SU-DHL-6 (cell line): ENCODE measurements around the gene NOVA1.

ENCODE experiments used
- H2AFZ ChIP-seq: fragments of 200-600 bp; sonication (generic); 2 replicates; pipeline ENCODE4 v1.6.1; 2014; ENCODE audit warnings: low read depth, mild to moderate bottlenecking, moderate library complexity, mixed read lengths, antibody characterized with exemption, low read length; ENCODE audit not compliant: severe bottlenecking
- H3F3A ChIP-seq: fragments of 200-600 bp; shearing (Covaris generic); 2 replicates; pipeline ENCODE4 v1.6.0; 2016; ENCODE audit warnings: antibody characterized with exemption, mild to moderate bottlenecking; ENCODE audit not compliant: insufficient read depth
- H3K27ac ChIP-seq: fragments of 200-600 bp; sonication (generic); 2 replicates; pipeline ENCODE4 v1.5.1; 2016; ENCODE audit warnings: low read depth, mild to moderate bottlenecking, low read length, moderate library complexity, mixed read lengths
- H3K27me3 ChIP-seq: fragments of 200-600 bp; sonication (generic), shearing (Covaris generic); 2 replicates; pipeline ENCODE4 v1.6.0; 2014; ENCODE audit warnings: mild to moderate bottlenecking, low read length
- H3K36me3 ChIP-seq: fragments of 200-600 bp; sonication (generic); 2 replicates; pipeline ENCODE4 v1.6.1; 2014; ENCODE audit warnings: mild to moderate bottlenecking, low read length, mixed read lengths
- H3K4me2 ChIP-seq: fragments of 300-600, 200-600 bp; shearing (Covaris generic), sonication (generic); 2 replicates; pipeline ENCODE4 v1.6.0; 2014; ENCODE audit warnings: low read length, low read depth, mild to moderate bottlenecking; ENCODE audit not compliant: poor library complexity, severe bottlenecking
- H3K4me3 ChIP-seq: fragments of 200-600 bp; sonication (generic); 2 replicates; pipeline ENCODE4 v1.5.1; 2014; ENCODE audit warnings: antibody characterized with exemption, low read length, mild to moderate bottlenecking, mixed read lengths; ENCODE audit not compliant: insufficient read depth, poor library complexity, severe bottlenecking
- H3K79me2 ChIP-seq: fragments of 200-600 bp; sonication (generic); 2 replicates; pipeline ENCODE4 v1.6.1; 2014; ENCODE audit warnings: mild to moderate bottlenecking, low read length, moderate library complexity; ENCODE audit not compliant: insufficient read depth
- H3K9ac ChIP-seq: fragments of 200-600 bp; sonication (generic); 2 replicates; pipeline ENCODE4 v1.7.0; 2014; ENCODE audit warnings: mild to moderate bottlenecking, low read length
- H3K9me2 ChIP-seq: fragments of 200-600 bp; sonication (generic); replicated peaks from 2 replicates; pipeline ENCODE4 v1.6.1; 2014; ENCODE audit warnings: low read length; ENCODE audit not compliant: insufficient read depth
- H3K9me3 ChIP-seq: fragments of 200-600 bp; sonication (generic); 2 replicates; pipeline ENCODE4 v1.6.1; 2014; ENCODE audit warnings: low read length, mixed read lengths; ENCODE audit not compliant: insufficient read depth
- H4K20me1 ChIP-seq: fragments of 200-600 bp; sonication (generic); 2 replicates; pipeline ENCODE4 v1.6.1; 2014; ENCODE audit warnings: low read depth, mild to moderate bottlenecking, antibody characterized with exemption, low read length, moderate library complexity, mixed read lengths
- EZH2phosphoT487 ChIP-seq: fragments of 200-600 bp; sonication (generic), shearing (Covaris generic); conservative IDR thresholded peaks from 2 replicates; pipeline ENCODE4 v1.6.1; 2018; ENCODE audit warnings: mild to moderate bottlenecking, antibody characterized with exemption, low read length, moderate library complexity, mixed read lengths
- TF ChIP-seq, protein P1 (sequence below): fragments of 200-600 bp; sonication (generic); IDR thresholded peaks from one replicate; pipeline ENCODE4 v1.5.1; 2017; ENCODE audit warnings: antibody characterized with exemption, mild to moderate bottlenecking, low read length, moderate library complexity; ENCODE audit not compliant: insufficient read depth, poor library complexity, severe bottlenecking

Gene NOVA1

DNA sequence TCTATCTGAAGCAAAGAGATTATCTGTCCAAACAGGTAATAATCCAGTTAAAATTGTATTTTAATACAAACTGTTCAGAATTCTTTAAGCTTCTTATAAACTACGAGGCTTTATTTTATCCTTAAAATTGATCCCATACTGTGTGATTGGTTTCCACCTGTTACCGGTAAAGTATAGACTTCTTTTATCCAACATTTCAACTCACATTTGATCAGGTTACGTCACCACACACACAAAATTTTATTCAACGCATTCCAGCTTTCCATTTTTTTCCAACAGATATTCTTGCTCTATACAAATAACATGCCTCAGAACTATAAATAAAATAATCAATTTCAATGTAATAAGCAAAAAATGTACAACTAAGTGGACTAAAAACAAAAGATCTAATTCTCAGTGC lies 4.5 kb downstream of the NOVA1 start:
- H4K20me1 ChIP-seq = no peaks in the 10 kb centered on the region
- no peaks in the 10 kb centered on the region; the same call in 1 of the 2 replicates for H3K9me3 ChIP-seq
- no peaks in the 10 kb centered on the region for H3F3A ChIP-seq
- TF ChIP-seq, protein P1, sequence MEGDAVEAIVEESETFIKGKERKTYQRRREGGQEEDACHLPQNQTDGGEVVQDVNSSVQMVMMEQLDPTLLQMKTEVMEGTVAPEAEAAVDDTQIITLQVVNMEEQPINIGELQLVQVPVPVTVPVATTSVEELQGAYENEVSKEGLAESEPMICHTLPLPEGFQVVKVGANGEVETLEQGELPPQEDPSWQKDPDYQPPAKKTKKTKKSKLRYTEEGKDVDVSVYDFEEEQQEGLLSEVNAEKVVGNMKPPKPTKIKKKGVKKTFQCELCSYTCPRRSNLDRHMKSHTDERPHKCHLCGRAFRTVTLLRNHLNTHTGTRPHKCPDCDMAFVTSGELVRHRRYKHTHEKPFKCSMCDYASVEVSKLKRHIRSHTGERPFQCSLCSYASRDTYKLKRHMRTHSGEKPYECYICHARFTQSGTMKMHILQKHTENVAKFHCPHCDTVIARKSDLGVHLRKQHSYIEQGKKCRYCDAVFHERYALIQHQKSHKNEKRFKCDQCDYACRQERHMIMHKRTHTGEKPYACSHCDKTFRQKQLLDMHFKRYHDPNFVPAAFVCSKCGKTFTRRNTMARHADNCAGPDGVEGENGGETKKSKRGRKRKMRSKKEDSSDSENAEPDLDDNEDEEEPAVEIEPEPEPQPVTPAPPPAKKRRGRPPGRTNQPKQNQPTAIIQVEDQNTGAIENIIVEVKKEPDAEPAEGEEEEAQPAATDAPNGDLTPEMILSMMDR = no peak
- TF ChIP-seq EZH2phosphoT487 = no peak
- H3K4me3 ChIP-seq = no peak overlapping the region
- no peak overlapping the region for H3K27ac ChIP-seq
- no peak overlapping the region for H2AFZ ChIP-seq
- no peaks in the 10 kb centered on the region for H3K27me3 ChIP-seq
- H3K36me3 ChIP-seq = no peaks in the 10 kb centered on the region
- H3K9ac ChIP-seq = no peak overlapping the region
- no peak overlapping the region for H3K4me2 ChIP-seq
- H3K9me2 ChIP-seq = no peaks in the 10 kb centered on the region
- H3K79me2 ChIP-seq = no peaks in the 10 kb centered on the region

DNA sequence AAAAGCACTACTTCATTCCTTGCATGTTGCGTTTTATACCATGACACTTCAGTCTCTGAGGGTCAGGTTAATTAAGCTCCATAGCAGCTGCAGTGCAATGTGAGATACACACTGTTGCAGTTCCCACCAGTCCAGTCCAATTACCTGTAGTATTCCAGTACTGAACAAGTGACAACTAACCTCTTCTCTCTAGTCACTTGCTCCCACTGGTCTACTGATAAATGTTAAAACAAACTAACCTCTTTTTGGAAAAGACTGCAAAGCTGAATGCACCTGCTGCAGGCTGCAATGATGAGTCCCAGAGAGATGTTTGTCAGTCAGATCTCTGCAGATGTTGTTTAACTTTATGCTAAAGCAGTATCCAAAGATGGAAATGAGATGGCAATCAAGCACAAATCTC lies 7.9 kb downstream of the NOVA1 start:
- Histone ChIP-seq H3K79me2 (no peaks in the 10 kb centered on the region), H3K27me3 (no peaks in the 10 kb centered on the region), H2AFZ (no peak overlapping the region), H3K9ac (no peak overlapping the region), H4K20me1 (no peaks in the 10 kb centered on the region), H3K9me3 (no peaks in the 10 kb centered on the region), H3F3A (no peaks in the 10 kb centered on the region), H3K4me3 (no peak overlapping the region), H3K9me2 (no peaks in the 10 kb centered on the region), H3K4me2 (no peak overlapping the region), H3K27ac (no peak overlapping the region), H3K36me3 (no peaks in the 10 kb centered on the region)
- TF ChIP-seq, protein P1 = no peak

DNA sequence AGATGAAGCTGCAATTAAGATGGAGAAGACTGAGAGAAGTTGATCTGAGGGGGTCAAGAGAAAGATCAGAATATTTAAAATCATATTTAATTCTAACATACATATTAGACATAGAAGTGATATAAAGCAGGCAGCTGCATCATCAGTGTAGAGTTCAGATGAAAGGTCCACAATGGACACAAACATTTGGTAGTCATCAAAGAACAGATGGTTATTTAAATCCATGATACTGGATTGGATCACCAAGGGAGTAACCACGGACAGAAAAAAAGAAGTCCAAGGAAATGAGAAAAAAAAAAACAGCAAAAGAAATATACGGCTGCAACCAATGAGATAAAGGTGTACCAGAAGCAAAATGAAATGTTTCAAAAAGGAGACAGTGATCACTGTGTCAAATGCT lies 20.1 kb downstream of the NOVA1 start:
- Histone ChIP-seq H3K9ac (no peak overlapping the region), H2AFZ (no peak overlapping the region), H3K4me3 (no peak overlapping the region), H3K36me3 (no peaks in the 10 kb centered on the region), H4K20me1 (no peaks in the 10 kb centered on the region), H3K27me3 (no peaks in the 10 kb centered on the region), H3K79me2 (no peaks in the 10 kb centered on the region), H3K27ac (no peak overlapping the region), H3F3A (no peaks in the 10 kb centered on the region), H3K9me3 (no peaks in the 10 kb centered on the region), H3K4me2 (no peak overlapping the region), H3K9me2 (no peaks in the 10 kb centered on the region)
- TF ChIP-seq EZH2phosphoT487 = no peak
- TF ChIP-seq, protein P1 = no peak
